HG03442 (cell line): ENCODE measurements around the gene MAML3.

Experiments used
- ATAC-seq: cut with Tn5 transposase; IDR thresholded peaks from one replicate; pipeline ENCODE4 v1.9.1; 2021; ENCODE audit warnings: mild to moderate bottlenecking, moderate library complexity; ENCODE audit not compliant: unreplicated experiment

The MAML3 gene

GRCh38 chr4:139674875-139675550 lies 479.0 kb downstream of the MAML3 start:
- ATAC-seq, result no peak

- no peak for ATAC-seq
Observed at GRCh38 chr4:139672732-139673131, 481.3 kb downstream of the MAML3 start.

- ATAC-seq, result no peak
Observed at GRCh38 chr4:139672215-139672614, 481.8 kb downstream of the MAML3 start.

- ATAC-seq, result no peak
Observed at GRCh38 chr4:139670775-139671174, 483.2 kb downstream of the MAML3 start.

GRCh38 chr4:139669890-139670289 lies 484.1 kb downstream of the MAML3 start:
- ATAC-seq, result no peak

GRCh38 chr4:139669335-139669734 lies 484.6 kb downstream of the MAML3 start:
- no peak for ATAC-seq

- no peak for ATAC-seq
Observed at GRCh38 chr4:139668658-139669201, 485.3 kb downstream of the MAML3 start.

- ATAC-seq, result no peak
Observed at GRCh38 chr4:139668036-139668435, 485.9 kb downstream of the MAML3 start.
